GM23338 (cell line): ENCODE measurements around the gene MAP3K13. TPM values are rescaled to one million over a fixed set of nuclear protein-coding genes. Genes with fewer than 3 reads are reported as not detected.

Experiments used
- ATAC-seq: fragments of 200-7000 bp; cut with Tn5 transposase; 3 replicates; pipeline ENCODE4 v1.9.1; 2020
- DNase-seq: peaks from one replicate; pipeline ENCODE4 v3.0.0-alpha.2; 2015; ENCODE audit warnings: low spot score
- H2AFZ ChIP-seq: fragments of 200-600 bp; sonication (generic); 2 replicates; pipeline ENCODE4 v1.8.0; 2016; ENCODE audit warnings: antibody characterized with exemption, mild to moderate bottlenecking, moderate library complexity
- H3F3A ChIP-seq: fragments of 200-600 bp; sonication (generic); replicated peaks from 2 replicates; pipeline ENCODE4 v1.8.0; 2017; ENCODE audit warnings: antibody characterized with exemption, mixed run types, low read depth
- H3K27ac ChIP-seq: fragments of 200-600 bp; sonication (generic); 2 replicates; pipeline ENCODE4 v1.6.1; 2016; ENCODE audit warnings: low read depth
- H3K27me3 ChIP-seq: fragments of 200-600 bp; sonication (generic); 2 replicates; pipeline ENCODE4 v1.8.0; 2016; ENCODE audit warnings: mild to moderate bottlenecking, mixed run types, moderate library complexity; ENCODE audit not compliant: insufficient read depth
- H3K36me3 ChIP-seq: fragments of 200-600 bp; sonication (generic); 2 replicates; pipeline ENCODE4 v1.8.0; 2016; ENCODE audit warnings: mild to moderate bottlenecking; ENCODE audit not compliant: insufficient read depth
- H3K4me1 ChIP-seq: fragments of 200-600 bp; sonication (generic); 2 replicates; pipeline ENCODE4 v1.8.0; 2016; ENCODE audit warnings: mild to moderate bottlenecking, moderate library complexity; ENCODE audit not compliant: insufficient read depth
- H3K4me2 ChIP-seq: fragments of 200-600 bp; sonication (generic); 2 replicates; pipeline ENCODE4 v1.7.1; 2017; ENCODE audit warnings: mixed run types
- H3K4me3 ChIP-seq: fragments of 200-600 bp; sonication (generic); 2 replicates; pipeline ENCODE4 v1.6.1; 2016; ENCODE audit warnings: mixed run types
- H3K79me2 ChIP-seq: fragments of 200-600 bp; sonication (generic); replicated peaks from 2 replicates; pipeline ENCODE4 v1.8.0; 2017; ENCODE audit warnings: mild to moderate bottlenecking; ENCODE audit not compliant: insufficient read depth
- H3K9me2 ChIP-seq: fragments of 200-600 bp; sonication (generic); 2 replicates; pipeline ENCODE4 v1.8.0; 2017; ENCODE audit not compliant: insufficient read depth
- H4K20me1 ChIP-seq: fragments of 200-600 bp; sonication (generic); replicated peaks from 2 replicates; pipeline ENCODE4 v1.8.0; 2017; ENCODE audit warnings: mild to moderate bottlenecking; ENCODE audit not compliant: insufficient read depth
- H3K27ac Mint-ChIP-seq: 2 replicates; pipeline ENCODE4 v1.8.0; 2020; ENCODE audit warnings: inconsistent platforms, mild to moderate bottlenecking, moderate library complexity, mixed read lengths
- H3K27me3 Mint-ChIP-seq: 3 replicates; pipeline ENCODE4 v1.8.0; 2022; ENCODE audit warnings: low read depth, mild to moderate bottlenecking, moderate library complexity, mixed read lengths, inconsistent platforms; ENCODE audit not compliant: insufficient read depth, poor library complexity
- H3K36me3 Mint-ChIP-seq: 3 replicates; pipeline ENCODE4 v1.8.0; 2021; ENCODE audit warnings: low read depth, mild to moderate bottlenecking, inconsistent platforms, moderate library complexity, mixed read lengths
- H3K4me1 Mint-ChIP-seq: 3 replicates; pipeline ENCODE4 v1.8.0; 2020; ENCODE audit warnings: mild to moderate bottlenecking, inconsistent platforms, mixed read lengths
- H3K4me3 Mint-ChIP-seq: 3 replicates; pipeline ENCODE4 v1.8.0; 2021; ENCODE audit warnings: moderate library complexity, mild to moderate bottlenecking, inconsistent platforms, mixed read lengths
- H3K9me3 Mint-ChIP-seq: 3 replicates; pipeline ENCODE4 v1.8.0; 2020; ENCODE audit warnings: moderate library complexity, mild to moderate bottlenecking, inconsistent platforms, mixed read lengths
- CREB1 ChIP-seq: fragments of 250-450 bp; sonication (Bioruptor Pico); IDR thresholded peaks from 2 replicates; pipeline ENCODE4 v1.5.0; 2020; ENCODE audit warnings: low read depth, mild to moderate bottlenecking, moderate library complexity
- CTCF ChIP-seq, 2 experiments: fragments of 200-600 bp in 1 of 2; sonication (generic) in 1 of 2; conservative IDR thresholded peaks; 2 replicates each; pipeline versions ENCODE4 v1.5.1 to v1.6.1; 2016 to 2017; ENCODE audit warnings: antibody characterized with exemption in 2 of 2, low read depth in 2 of 2, mild to moderate bottlenecking in 2 of 2, moderate library complexity in 1 of 2
- ETS1 ChIP-seq: IDR thresholded peaks from 2 replicates; pipeline ENCODE4 v1.6.1; 2016; ENCODE audit warnings: antibody characterized with exemption
- EZH2 ChIP-seq: fragments of 200-600 bp; sonication (generic); IDR thresholded peaks from one replicate; pipeline ENCODE4 v1.8.0; 2017; ENCODE audit warnings: antibody characterized with exemption, mild to moderate bottlenecking, low read depth; ENCODE audit not compliant: unreplicated experiment
- EZH2phosphoT487 ChIP-seq: fragments of 200-600 bp; sonication (generic); IDR thresholded peaks from one replicate; pipeline ENCODE4 v1.8.1; 2018; ENCODE audit warnings: antibody characterized with exemption; ENCODE audit not compliant: unreplicated experiment
- JUNB ChIP-seq: IDR thresholded peaks from one replicate; pipeline ENCODE4 v1.6.1; 2016; ENCODE audit warnings: antibody characterized with exemption; ENCODE audit not compliant: unreplicated experiment
- NANOG ChIP-seq: IDR thresholded peaks from 2 replicates; pipeline ENCODE4 v1.6.1; 2016; ENCODE audit warnings: antibody characterized with exemption, borderline replicate concordance
- POLR2AphosphoS5 ChIP-seq: IDR thresholded peaks from 2 replicates; pipeline ENCODE4 v1.6.1; 2016; ENCODE audit warnings: antibody characterized with exemption, low read depth
- REST ChIP-seq: IDR thresholded peaks from one replicate; pipeline ENCODE4 v1.6.1; 2018; ENCODE audit warnings: antibody characterized with exemption; ENCODE audit not compliant: unreplicated experiment
- STAT1 ChIP-seq: IDR thresholded peaks from one replicate; pipeline ENCODE4 v1.6.1; 2016; ENCODE audit warnings: antibody characterized with exemption; ENCODE audit not compliant: unreplicated experiment
- ZNF114 ChIP-seq: fragments of 250-450 bp; sonication (Bioruptor Pico); IDR thresholded peaks from 2 replicates; pipeline ENCODE4 v1.5.0; 2020; ENCODE audit warnings: mild to moderate bottlenecking, moderate library complexity
- ZNF331 ChIP-seq: fragments of 250-450 bp; sonication (Bioruptor Pico); IDR thresholded peaks from 2 replicates; pipeline ENCODE4 v1.5.0; 2020; ENCODE audit warnings: low read depth, mild to moderate bottlenecking, moderate library complexity
- polyA plus RNA-seq: library from polyadenylated mRNA; unstranded; fragments of >200 nt; fragmentation: Nextera tagmentation; extraction: Ambion mirVana; gene quantifications from 2 replicates; pipeline ENCODE4 v1.2.1, GENCODE V29; 2016
- total RNA-seq: library from RNA; depleted of rRNA; stranded (reverse); fragments of >200 nt; shearing (Covaris generic); gene quantifications from 2 replicates; pipeline ENCODE4 v1.2.3, GENCODE V29; 2014

The MAP3K13 gene
- total and polyA plus RNA-seq, 2 experiments from 2014 or later: 10.7 to 129 TPM

- no peaks in the 10 kb centered on the region for H3K36me3 ChIP-seq
- no peaks in the 10 kb centered on the region for H3K9me2 ChIP-seq
- TF ChIP-seq JUNB: no peak
- TF ChIP-seq CTCF (conservative IDR thresholded peaks at IDR 0.05; ENCODE audit: low read depth in 2 of 2): 0 out of 4 replicates have a peak, but pooled peaks of 1 of the 2 experiments have one; percentile 10
- ATAC-seq (no peak), DNase-seq (no peak)
- Mint-ChIP-seq H3K9me3 (no peaks in the 10 kb centered on the region), H3K27ac (no peak overlapping the region), H3K27me3 (no peaks in the 10 kb centered on the region), H3K4me3 (no peak overlapping the region), H3K4me1 (no peaks in the 10 kb centered on the region), H3K36me3 (no peaks in the 10 kb centered on the region)
- H3K79me2 ChIP-seq: no peaks in the 10 kb centered on the region
- no peaks in the 10 kb centered on the region for H4K20me1 ChIP-seq
- H3K27ac ChIP-seq: no peak overlapping the region
- no peak overlapping the region for H3K4me3 ChIP-seq
- H2AFZ ChIP-seq: no peak overlapping the region
- no peaks in the 10 kb centered on the region for H3K27me3 ChIP-seq
- H3K4me2 ChIP-seq: no peak overlapping the region
- H3K4me1 ChIP-seq: no peaks in the 10 kb centered on the region
- no peaks in the 10 kb centered on the region for H3F3A ChIP-seq
Observed at GRCh38 chr3:185337231-185337816, 25.6 kb upstream of the MAP3K13 start.

DNA sequence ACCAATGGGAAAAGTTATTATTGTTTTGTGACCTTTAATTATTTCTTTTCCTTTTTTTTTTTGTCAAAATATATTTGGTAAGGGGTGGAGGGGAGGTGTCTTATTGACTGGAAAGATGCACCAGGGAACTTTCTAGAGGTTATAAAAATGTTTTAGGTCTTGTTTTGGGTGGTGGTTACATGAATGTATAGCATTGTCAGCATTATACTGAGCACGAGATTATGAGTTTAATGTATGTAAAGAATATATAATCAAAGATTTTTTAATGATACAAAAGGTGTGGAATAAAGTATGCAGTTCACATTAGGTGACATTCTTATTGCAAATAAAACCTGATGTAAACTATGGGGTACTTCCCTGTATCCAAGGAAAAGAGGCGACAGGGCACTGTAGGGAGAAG, 23.0 kb upstream of the MAP3K13 start:
- no peak for ATAC-seq

More for the DNA sequence above, 23.0 kb upstream of the MAP3K13 start:
- Mint-ChIP-seq H3K36me3 (no peaks in the 10 kb centered on the region), H3K4me3 (no peak overlapping the region), H3K4me1 (no peaks in the 10 kb centered on the region), H3K27ac (no peak overlapping the region), H3K9me3 (no peaks in the 10 kb centered on the region; the same call in 2 of the 3 replicates), H3K27me3 (no peaks in the 10 kb centered on the region)
- Histone ChIP-seq H3K4me3 (no peak overlapping the region), H3K27ac (no peak overlapping the region), H3K9me2 (no peaks in the 10 kb centered on the region), H3K27me3 (no peaks in the 10 kb centered on the region), H3K4me1 (no peaks in the 10 kb centered on the region), H4K20me1 (no peaks in the 10 kb centered on the region), H3K79me2 (no peaks in the 10 kb centered on the region), H3F3A (no peaks in the 10 kb centered on the region), H2AFZ (no peak overlapping the region), H3K36me3 (no peaks in the 10 kb centered on the region), H3K4me2 (no peak overlapping the region)
- DNase-seq: no peak
- TF ChIP-seq ETS1 (no peak), EZH2phosphoT487 (no peak), ZNF331 (no peak), EZH2 (no peak), REST (no peak), POLR2AphosphoS5 (no peak), ZNF114 (CRISPR knock-in tag) (no peak), JUNB (no peak), NANOG (no peak), CREB1 (CRISPR knock-in tag) (no peak), STAT1 (no peak)
